Hepatocyte (in vitro differentiated cells): ENCODE results near the gene CABCOCO1.
A peak's percentile ranks its signal among the peaks of the same experiment; 100 is the strongest.

Experiments used
- EZH2 ChIP-seq: fragments of 200-600 bp; sonication (generic); IDR thresholded peaks from 2 replicates; pipeline ENCODE4 v1.6.1; 2016; ENCODE audit warnings: antibody characterized with exemption, mild to moderate bottlenecking, borderline replicate concordance
- EZH2phosphoT487 ChIP-seq: fragments of 200-600 bp; sonication (generic); IDR thresholded peaks from one replicate; pipeline ENCODE4 v1.6.1; 2018; ENCODE audit warnings: antibody characterized with exemption, mild to moderate bottlenecking, low read depth, moderate library complexity; ENCODE audit not compliant: unreplicated experiment, severe bottlenecking
- TF ChIP-seq, protein P1 (sequence below): fragments of 200-600 bp; sonication (generic); IDR thresholded peaks from 2 replicates; pipeline ENCODE4 v1.5.1; 2016; ENCODE audit warnings: antibody characterized with exemption, mild to moderate bottlenecking; ENCODE audit not compliant: poor library complexity

DNA sequence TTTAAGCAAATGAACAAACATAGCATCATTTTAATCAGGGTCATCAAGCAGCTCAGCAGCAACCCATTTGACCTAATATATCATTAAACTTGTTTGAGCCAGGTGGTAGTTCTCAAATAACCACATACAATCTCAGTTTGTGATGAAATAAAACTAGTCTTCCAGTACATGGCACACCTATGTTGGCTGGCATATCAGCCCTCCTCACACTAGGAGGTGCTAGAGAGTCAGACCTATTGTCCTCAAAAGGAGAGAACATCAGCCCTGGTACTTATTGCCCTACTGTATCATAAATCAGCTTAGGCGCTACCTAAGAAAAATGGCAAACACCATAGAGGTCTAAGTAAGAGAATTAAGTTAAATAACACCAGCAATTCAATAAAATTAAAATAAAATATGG is 81.7 kb downstream of the CABCOCO1 start:
- TF ChIP-seq, protein P1, sequence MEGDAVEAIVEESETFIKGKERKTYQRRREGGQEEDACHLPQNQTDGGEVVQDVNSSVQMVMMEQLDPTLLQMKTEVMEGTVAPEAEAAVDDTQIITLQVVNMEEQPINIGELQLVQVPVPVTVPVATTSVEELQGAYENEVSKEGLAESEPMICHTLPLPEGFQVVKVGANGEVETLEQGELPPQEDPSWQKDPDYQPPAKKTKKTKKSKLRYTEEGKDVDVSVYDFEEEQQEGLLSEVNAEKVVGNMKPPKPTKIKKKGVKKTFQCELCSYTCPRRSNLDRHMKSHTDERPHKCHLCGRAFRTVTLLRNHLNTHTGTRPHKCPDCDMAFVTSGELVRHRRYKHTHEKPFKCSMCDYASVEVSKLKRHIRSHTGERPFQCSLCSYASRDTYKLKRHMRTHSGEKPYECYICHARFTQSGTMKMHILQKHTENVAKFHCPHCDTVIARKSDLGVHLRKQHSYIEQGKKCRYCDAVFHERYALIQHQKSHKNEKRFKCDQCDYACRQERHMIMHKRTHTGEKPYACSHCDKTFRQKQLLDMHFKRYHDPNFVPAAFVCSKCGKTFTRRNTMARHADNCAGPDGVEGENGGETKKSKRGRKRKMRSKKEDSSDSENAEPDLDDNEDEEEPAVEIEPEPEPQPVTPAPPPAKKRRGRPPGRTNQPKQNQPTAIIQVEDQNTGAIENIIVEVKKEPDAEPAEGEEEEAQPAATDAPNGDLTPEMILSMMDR: peak; percentile 7
- no peak for TF ChIP-seq EZH2
- TF ChIP-seq EZH2phosphoT487: no peak
